Upper lobe of right lung (tissue), 1 donor: ENCODE data around the gene GPR179. TPM values are rescaled to one million over a fixed set of nuclear protein-coding genes. Genes with fewer than 3 reads are reported as not detected.

ENCODE experiments used
- ATAC-seq: fragments of 200-7000 bp; cut with Tn5 transposase; one replicate; pipeline ENCODE4 v1.9.1; 2020; ENCODE audit warnings: mild to moderate bottlenecking, moderate library complexity
- DNase-seq: peaks from one replicate; pipeline ENCODE4 v3.0.0-alpha.2; 2020
- H3K27ac ChIP-seq: fragments of 200-600 bp; one replicate; pipeline ENCODE4 v1.8.0; 2022
- H3K27me3 ChIP-seq: fragments of 200-600 bp; one replicate; pipeline ENCODE4 v1.8.0; 2022; ENCODE audit warnings: mild to moderate bottlenecking
- H3K36me3 ChIP-seq: fragments of 200-600 bp; one replicate; pipeline ENCODE4 v1.8.0; 2022
- H3K4me1 ChIP-seq: fragments of 200-600 bp; one replicate; pipeline ENCODE4 v1.8.0; 2022
- H3K4me3 ChIP-seq: fragments of 200-600 bp; one replicate; pipeline ENCODE4 v1.8.0; 2022; ENCODE audit warnings: mild to moderate bottlenecking
- H3K9me3 ChIP-seq: fragments of 200-600 bp; one replicate; pipeline ENCODE4 v1.8.0; 2022
- CTCF ChIP-seq: fragments of 200-600 bp; IDR thresholded peaks from one replicate; pipeline ENCODE4 v1.8.0; 2022; ENCODE audit warnings: antibody characterized with exemption
- intact Hi-C: fragments of 100-400 bp; cut with DNase I; formaldehyde crosslinking; loops from one replicate; pipeline ENCODE4 v1.11.0; 2022
- total RNA-seq: library from RNA; stranded (reverse); fragmentation: NEBNext Ultra II Directional; extraction: Animal tissue kit (Norgen Biotek cat#: 25700); gene quantifications from one replicate; pipeline ENCODE4 v1.2.1, GENCODE V29; 2021
- donor health status: DM: no; HTN: yes; CAD: no; lungs with severe emphysema.

The GPR179 gene
- total RNA-seq, 1 donor from 2014 or later, result 0.35 TPM

GRCh38 chr17:38334480-38335364 lies 9.0 kb downstream of the GPR179 start:
- intact Hi-C loops, result no loop called here
- Histone ChIP-seq H3K4me3 (no peak overlapping the region), H3K4me1 (no peaks in the 10 kb centered on the region), H3K36me3 (no peaks in the 10 kb centered on the region), H3K27me3 (peaks cover 15% of the 10 kb centered on the region), H3K27ac (no peak overlapping the region), H3K9me3 (no peaks in the 10 kb centered on the region)
- no peak for TF ChIP-seq CTCF
- DNase-seq, result no peak
- no peak for ATAC-seq

- ATAC-seq (peak; percentile 37), DNase-seq (no peak)
- Histone ChIP-seq H3K4me3 (no peak overlapping the region), H3K27ac (no peak overlapping the region), H3K27me3 (peaks cover 15% of the 10 kb centered on the region), H3K4me1 (no peaks in the 10 kb centered on the region), H3K9me3 (no peaks in the 10 kb centered on the region), H3K36me3 (no peaks in the 10 kb centered on the region)
- intact Hi-C loops, result no loop called here
- peak; percentile 41 for TF ChIP-seq CTCF
These were observed 10.0 kb downstream of the GPR179 start for GRCh38 chr17:38333635-38334295.

- Histone ChIP-seq H3K27ac (no peak overlapping the region), H3K4me1 (no peaks in the 10 kb centered on the region), H3K9me3 (no peaks in the 10 kb centered on the region), H3K27me3 (peaks cover 15% of the 10 kb centered on the region), H3K36me3 (no peaks in the 10 kb centered on the region), H3K4me3 (no peak overlapping the region)
- TF ChIP-seq CTCF, result no peak
- intact Hi-C loops, result no loop called here
- DNase-seq (no peak), ATAC-seq (no peak)
These were observed 11.0 kb downstream of the GPR179 start for GRCh38 chr17:38332735-38333134.

- DNase-seq (peak; percentile 74), ATAC-seq (peak; percentile 58)
- no peaks in the 10 kb centered on the region for H3K9me3 ChIP-seq
These were observed 12.8 kb downstream of the GPR179 start for GRCh38 chr17:38330941-38331411.

More at GRCh38 chr17:38330941-38331411, 12.8 kb downstream of the GPR179 start:
- Histone ChIP-seq H3K36me3 (no peaks in the 10 kb centered on the region), H3K4me3 (no peak overlapping the region), H3K4me1 (peaks cover 3% of the 10 kb centered on the region), H3K27me3 (peaks cover 15% of the 10 kb centered on the region), H3K27ac (no peak overlapping the region)
- intact Hi-C loops, result no loop called here
- no peak for TF ChIP-seq CTCF
